Ascending aorta (tissue), 2 donors: Measurements from ENCODE around the gene EXOSC3. TPM values are rescaled to one million over a fixed set of nuclear protein-coding genes. Genes with fewer than 3 reads are reported as not detected.
"Not testable (repeated sequence)": the region's sequence is repeated elsewhere in the genome, so short reads cannot be mapped to it uniquely, and the experiment has no call there.

Experiments used
- DNase-seq, 2 donors: peaks; one replicate each; pipeline ENCODE4 v3.0.0-alpha.2; 2019; ENCODE audit warnings: low spot score in 2 of 2
- H3K27ac ChIP-seq, 2 donors: fragments of 200-600 bp; sonication (generic); one replicate each; pipeline ENCODE4 v1.5.1; 2016 to 2017; ENCODE audit warnings: mild to moderate bottlenecking in 1 of 2
- H3K27me3 ChIP-seq: fragments of 200-600 bp; sonication (generic); one replicate; pipeline ENCODE4 v1.5.1; 2017
- H3K36me3 ChIP-seq, 2 donors: fragments of 200-600 bp; sonication (generic); one replicate each; pipeline ENCODE4 v1.5.1; 2016
- H3K4me1 ChIP-seq, 2 donors: fragments of 200-600 bp; sonication (generic); one replicate each; pipeline ENCODE4 v1.5.1; 2016 to 2017; ENCODE audit warnings: mild to moderate bottlenecking in 1 of 2
- H3K4me3 ChIP-seq, 2 donors: fragments of 200-600 bp; sonication (generic); one replicate each; pipeline ENCODE4 v1.5.1; 2016 to 2017; ENCODE audit warnings: mild to moderate bottlenecking in 1 of 2
- H3K9me3 ChIP-seq, 2 donors: fragments of 200-600 bp; sonication (generic); one replicate each; pipeline ENCODE4 v1.5.1; 2016
- intact Hi-C: fragments of 100-400 bp; cut with DNase I; formaldehyde crosslinking; loops from one replicate; pipeline ENCODE4 v1.15.1; 2023
- total RNA-seq: library from RNA; depleted of rRNA; stranded (reverse); fragments of >200 nt; gene quantifications from one replicate; pipeline ENCODE4 v1.1.0, GENCODE V29; 2016
- TF ChIP-seq, protein P1 (sequence below), 3 experiments: fragments of 200-600 bp in 2 of 3; fragments of 450-650 bp in 1 of 3; sonication (generic) in 2 of 3; IDR thresholded peaks; one replicate each; pipeline ENCODE4 v1.5.1; 2016 to 2019; ENCODE audit warnings: antibody characterized with exemption in 3 of 3, mild to moderate bottlenecking in 1 of 3, moderate library complexity in 1 of 3

The EXOSC3 gene
- total RNA-seq, 1 donor from 2014 or later, result 9.0 TPM

DNA sequence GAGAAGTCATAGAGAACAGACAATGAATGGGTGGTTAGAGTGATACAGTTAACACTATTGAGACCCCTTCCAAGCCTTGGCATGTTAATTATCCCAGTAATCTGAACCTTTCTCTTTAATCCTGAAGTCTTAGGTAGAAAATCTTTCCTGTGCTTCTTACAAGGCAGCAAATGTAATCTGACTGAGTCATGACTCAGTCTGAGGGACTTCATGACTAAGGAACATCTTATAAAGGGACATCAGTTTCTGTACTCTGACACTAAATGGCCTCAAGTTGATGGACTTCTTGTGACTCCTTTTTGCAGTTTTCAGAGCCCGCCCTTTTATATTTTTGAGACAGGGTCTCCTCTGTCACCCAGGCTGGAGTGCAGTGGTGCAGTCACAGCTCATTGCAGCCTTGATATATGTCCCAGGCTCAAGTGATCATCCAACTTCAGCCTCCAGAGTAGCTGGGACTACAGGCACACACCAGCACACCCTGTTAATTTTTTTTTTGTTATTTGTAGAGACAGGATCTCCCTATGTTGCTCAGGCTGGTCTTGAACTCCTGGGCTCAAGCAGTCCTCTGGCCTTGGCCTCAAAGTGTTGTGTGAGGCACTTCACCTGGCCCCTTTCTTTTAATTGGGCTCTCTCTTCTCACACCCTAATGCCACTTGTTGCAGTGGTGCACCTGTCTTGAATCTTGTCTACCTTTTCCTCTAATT is 9.5 kb downstream of the EXOSC3 start:
- Histone ChIP-seq H3K27ac (no peak overlapping the region), H3K27me3 (no peaks in the 10 kb centered on the region), H3K4me1 (no peaks in the 10 kb centered on the region), H3K4me3 (no peak overlapping the region), H3K9me3 (no peaks in the 10 kb centered on the region), H3K36me3 (peaks cover 35 to 62% of the 10 kb centered on the region in 2 donors)
- intact Hi-C loops, result no loop called here
- no peak for DNase-seq
- TF ChIP-seq, protein P1, sequence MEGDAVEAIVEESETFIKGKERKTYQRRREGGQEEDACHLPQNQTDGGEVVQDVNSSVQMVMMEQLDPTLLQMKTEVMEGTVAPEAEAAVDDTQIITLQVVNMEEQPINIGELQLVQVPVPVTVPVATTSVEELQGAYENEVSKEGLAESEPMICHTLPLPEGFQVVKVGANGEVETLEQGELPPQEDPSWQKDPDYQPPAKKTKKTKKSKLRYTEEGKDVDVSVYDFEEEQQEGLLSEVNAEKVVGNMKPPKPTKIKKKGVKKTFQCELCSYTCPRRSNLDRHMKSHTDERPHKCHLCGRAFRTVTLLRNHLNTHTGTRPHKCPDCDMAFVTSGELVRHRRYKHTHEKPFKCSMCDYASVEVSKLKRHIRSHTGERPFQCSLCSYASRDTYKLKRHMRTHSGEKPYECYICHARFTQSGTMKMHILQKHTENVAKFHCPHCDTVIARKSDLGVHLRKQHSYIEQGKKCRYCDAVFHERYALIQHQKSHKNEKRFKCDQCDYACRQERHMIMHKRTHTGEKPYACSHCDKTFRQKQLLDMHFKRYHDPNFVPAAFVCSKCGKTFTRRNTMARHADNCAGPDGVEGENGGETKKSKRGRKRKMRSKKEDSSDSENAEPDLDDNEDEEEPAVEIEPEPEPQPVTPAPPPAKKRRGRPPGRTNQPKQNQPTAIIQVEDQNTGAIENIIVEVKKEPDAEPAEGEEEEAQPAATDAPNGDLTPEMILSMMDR (IDR thresholded peaks at IDR 0.05), result no peak

DNA sequence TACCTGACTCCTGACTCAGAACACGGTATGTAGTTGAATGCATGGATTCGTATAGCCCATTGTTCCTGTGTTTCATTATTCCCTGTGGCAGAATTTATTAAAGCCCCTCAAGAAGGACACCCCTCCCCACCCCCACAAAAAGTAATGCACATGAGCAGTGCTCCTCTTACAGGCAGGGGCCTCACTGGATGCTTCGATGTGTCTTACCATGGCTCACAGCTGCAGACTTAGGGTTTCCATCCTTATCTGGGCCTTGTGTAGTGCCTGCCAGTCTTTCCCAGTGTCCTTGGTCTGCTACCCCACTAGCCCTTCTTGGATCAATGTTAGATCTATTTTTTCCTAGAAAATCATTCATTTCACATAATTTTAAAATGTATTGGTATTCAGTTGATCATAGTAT is 14.9 kb downstream of the EXOSC3 start:
- H3K4me3 ChIP-seq, result no peak overlapping the region
- peaks cover 31 to 41% of the 10 kb centered on the region in 2 donors for H3K36me3 ChIP-seq
- TF ChIP-seq, protein P1 (IDR thresholded peaks at IDR 0.05), result no peak
- H3K9me3 ChIP-seq, result no peaks in the 10 kb centered on the region
- H3K4me1 ChIP-seq, result no peaks in the 10 kb centered on the region
- no peak for DNase-seq
- H3K27ac ChIP-seq, result no peak overlapping the region
- intact Hi-C loops, result no loop called here
- H3K27me3 ChIP-seq, result no peaks in the 10 kb centered on the region

DNA sequence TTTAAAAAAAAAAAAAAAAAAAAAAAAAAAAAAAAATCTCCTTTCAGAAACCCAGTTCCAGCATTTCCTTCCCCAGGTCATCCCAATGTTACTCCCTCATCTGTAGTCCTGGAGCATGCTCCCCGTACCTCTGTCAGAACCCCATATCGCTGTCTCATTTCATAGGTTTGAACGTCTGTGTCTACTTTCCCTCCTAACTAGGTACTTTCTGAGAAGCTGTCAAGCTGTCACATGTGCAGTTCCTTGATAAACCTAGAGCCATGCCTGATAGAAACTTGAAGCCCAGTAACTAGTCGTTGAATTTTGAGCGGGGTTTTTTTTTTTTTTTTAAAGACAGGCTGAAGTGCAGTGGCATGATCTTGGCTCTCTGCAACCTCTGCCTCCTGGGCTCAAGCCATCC is 15.6 kb downstream of the EXOSC3 start:
- H3K4me3 ChIP-seq, result no peak overlapping the region
- intact Hi-C loops, result no loop called here
- TF ChIP-seq, protein P1 (IDR thresholded peaks at IDR 0.05), result no peak
- no peaks in the 10 kb centered on the region for H3K27me3 ChIP-seq
- peaks cover 36 to 47% of the 10 kb centered on the region in 2 donors for H3K36me3 ChIP-seq
- no peak overlapping the region for H3K27ac ChIP-seq
- DNase-seq, result no peak
- H3K9me3 ChIP-seq, result no peaks in the 10 kb centered on the region
- no peaks in the 10 kb centered on the region for H3K4me1 ChIP-seq

DNA sequence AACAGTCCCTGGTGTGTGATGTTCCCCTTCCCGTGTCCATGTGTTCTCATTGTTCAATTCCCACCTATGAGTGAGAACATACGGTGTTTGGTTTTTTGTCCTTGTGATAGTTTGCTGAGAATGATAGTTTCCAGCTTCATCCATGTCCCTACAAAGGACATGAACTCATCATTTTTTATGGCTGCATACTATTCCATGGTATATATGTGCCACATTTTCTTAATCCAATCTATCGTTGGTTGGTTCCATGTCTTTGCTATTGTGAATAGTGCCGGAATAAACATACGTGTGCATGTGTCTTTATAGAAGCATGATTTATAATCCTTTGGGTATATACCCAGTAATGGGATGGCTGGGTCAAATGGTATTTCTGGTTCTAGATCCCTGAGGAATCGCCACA is 19.6 kb downstream of the EXOSC3 start:
- H3K27ac ChIP-seq, H3K9me3 ChIP-seq, intact Hi-C loops, H3K4me3 ChIP-seq, H3K27me3 ChIP-seq, H3K4me1 ChIP-seq, DNase-seq: not testable (repeated sequence)
- peaks cover 15 to 40% of the 10 kb centered on the region in 2 donors for H3K36me3 ChIP-seq

DNA sequence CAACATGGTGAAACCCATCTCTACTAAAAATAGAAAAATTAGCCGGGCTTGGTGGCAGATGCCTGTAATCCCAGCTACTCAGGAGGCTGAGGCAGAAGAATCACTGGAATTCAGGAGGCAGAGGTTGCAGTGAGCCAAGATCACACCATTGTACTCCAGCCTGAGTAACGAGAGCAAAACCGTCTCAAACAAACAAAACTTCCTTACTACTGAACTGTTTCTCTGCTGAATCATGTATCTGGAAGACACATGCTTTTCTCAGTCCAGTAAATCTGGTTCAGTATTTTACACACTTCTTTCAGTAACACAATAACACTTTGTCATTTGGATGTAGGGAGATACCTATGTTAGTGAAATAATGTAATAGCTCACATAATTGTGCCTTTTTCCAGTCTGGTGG is 23.4 kb downstream of the EXOSC3 start:
- Histone ChIP-seq H3K4me3 (no peak overlapping the region), H3K36me3 (peaks cover 6 to 22% of the 10 kb centered on the region in 2 donors), H3K27ac (no peak overlapping the region), H3K4me1 (no peaks in the 10 kb centered on the region), H3K9me3 (no peaks in the 10 kb centered on the region), H3K27me3 (no peaks in the 10 kb centered on the region)
- no peak for DNase-seq
- TF ChIP-seq, protein P1 (IDR thresholded peaks at IDR 0.05), result no peak
- intact Hi-C loops, result no loop called here

DNA sequence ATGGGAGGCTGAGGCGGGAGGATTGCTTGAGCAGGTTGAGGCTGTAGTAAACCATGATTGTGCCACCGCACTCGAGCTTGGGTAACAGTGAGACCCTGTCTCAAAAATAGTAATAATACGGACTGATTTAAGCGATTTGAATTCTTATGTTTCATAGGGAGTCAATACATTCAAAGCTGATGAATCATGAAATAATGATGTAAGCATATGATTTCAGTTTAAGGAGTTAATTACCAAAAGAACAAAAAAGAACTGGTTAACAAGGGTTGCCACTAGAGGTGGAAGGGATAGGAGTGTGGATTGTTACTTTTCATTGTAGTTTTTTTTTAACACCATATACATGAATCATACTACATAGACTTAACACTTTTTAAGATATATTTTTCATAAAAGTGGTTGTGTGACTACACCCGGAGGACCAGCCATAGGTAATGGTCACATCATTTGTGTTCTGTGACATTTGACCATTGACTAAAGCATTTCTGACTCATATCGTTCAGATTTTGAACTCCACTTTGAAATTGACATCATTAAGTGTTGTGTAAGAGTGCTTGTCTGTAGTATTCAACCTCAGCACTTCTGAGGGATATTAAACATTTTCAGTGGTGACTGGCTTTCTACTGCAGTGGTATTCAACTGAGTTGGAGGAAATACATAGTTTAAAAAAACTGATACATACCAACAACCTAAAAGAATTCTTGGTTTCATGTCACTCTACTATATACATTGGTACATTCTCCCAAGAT is 24.3 kb downstream of the EXOSC3 start:
- H3K9me3 ChIP-seq, result no peaks in the 10 kb centered on the region
- H3K4me1 ChIP-seq, result no peaks in the 10 kb centered on the region
- TF ChIP-seq, protein P1 (IDR thresholded peaks at IDR 0.05), result no peak
- peaks cover 6 to 22% of the 10 kb centered on the region in 2 donors for H3K36me3 ChIP-seq
- no peaks in the 10 kb centered on the region for H3K27me3 ChIP-seq
- H3K4me3 ChIP-seq, result no peak overlapping the region
- intact Hi-C loops, result no loop called here
- H3K27ac ChIP-seq, result no peak overlapping the region
- no peak for DNase-seq
